IMR-90 (cell line): ENCODE results near the gene OTOGL. TPM values are rescaled to one million over a fixed set of nuclear protein-coding genes. Genes with fewer than 3 reads are reported as not detected.

ENCODE experiments used
- ATAC-seq: fragments of 200-7000 bp; cut with Tn5 transposase; 2 replicates; pipeline ENCODE4 v1.9.1; 2020; ENCODE audit warnings: low read depth, mild to moderate bottlenecking, moderate library complexity
- BruUV-seq: library from RNA; stranded (reverse); fragments of 400-500 nt; replicated peaks from 2 replicates; lab custom pipeline; 2021; lab: Mats Ljungman, UMichigan
- CTCF ChIA-PET: fragments of 300-600 bp; formaldehyde crosslinking; extraction: SDS; loops from one replicate; lab custom pipeline; 2021; ENCODE audit warnings: antibody characterized with exemption; lab: Yijun Ruan, JAX
- POLR2A ChIA-PET: fragments of 300-600 bp; sonication (Branson Sonifier 250); formaldehyde crosslinking; loops from one replicate; lab custom pipeline; 2022; ENCODE audit warnings: antibody characterized with exemption; ENCODE audit not compliant: unreplicated experiment; lab: Charles Lee
- DNase-seq: peaks from one replicate; pipeline ENCODE4 v3.0.0; 2013
- H2AFZ ChIP-seq: replicated peaks from 2 replicates; pipeline ENCODE3; 2013; ENCODE audit warnings: low read length, mild to moderate bottlenecking; ENCODE audit not compliant: poor library complexity
- H2AK5ac ChIP-seq: 2 replicates; pipeline ENCODE4 v1.6.1; 2013; ENCODE audit warnings: low read depth, low read length, inconsistent platforms
- H2AK9ac ChIP-seq: replicated peaks from 2 replicates; pipeline ENCODE3; 2013; ENCODE audit warnings: mild to moderate bottlenecking, low read depth, low read length, moderate library complexity; ENCODE audit not compliant: poor library complexity
- H2BK120ac ChIP-seq: 2 replicates; pipeline ENCODE4 v1.6.1; 2013; ENCODE audit warnings: low read depth, low read length, inconsistent platforms
- H2BK15ac ChIP-seq: 3 replicates; pipeline ENCODE4 v1.6.1; 2013; ENCODE audit warnings: low read depth, low read length, inconsistent platforms
- H2BK20ac ChIP-seq: 2 replicates; pipeline ENCODE4 v1.6.1; 2013; ENCODE audit warnings: low read depth, mild to moderate bottlenecking, inconsistent platforms, low read length, moderate library complexity
- H2BK5ac ChIP-seq: 2 replicates; pipeline ENCODE4 v1.6.1; 2013; ENCODE audit warnings: mild to moderate bottlenecking, low read depth, low read length, inconsistent platforms; ENCODE audit not compliant: poor library complexity, severe bottlenecking
- H3K14ac ChIP-seq: replicated peaks from 2 replicates; pipeline ENCODE4 v1.6.1; 2013; ENCODE audit warnings: low read depth, low read length, inconsistent platforms
- H3K18ac ChIP-seq: 2 replicates; pipeline ENCODE4 v1.6.1; 2013; ENCODE audit warnings: low read depth, low read length, control low read depth
- H3K23ac ChIP-seq: 2 replicates; pipeline ENCODE4 v1.6.1; 2013; ENCODE audit warnings: low read depth, low read length, inconsistent platforms
- H3K27ac ChIP-seq: 2 replicates; pipeline ENCODE4 v1.5.1; 2013; ENCODE audit warnings: mild to moderate bottlenecking, control low read depth, low read length; ENCODE audit not compliant: insufficient read depth
- H3K27me3 ChIP-seq: 2 replicates; pipeline ENCODE4 v1.6.1; 2013; ENCODE audit warnings: low read length; ENCODE audit not compliant: control insufficient read depth, insufficient read depth
- H3K36me3 ChIP-seq: 2 replicates; pipeline ENCODE4 v1.6.1; 2013; ENCODE audit warnings: low read length, mixed read lengths; ENCODE audit not compliant: control insufficient read depth, insufficient read depth
- H3K4ac ChIP-seq: 2 replicates; pipeline ENCODE4 v1.6.1; 2013; ENCODE audit warnings: low read depth, low read length, inconsistent platforms
- H3K4me1 ChIP-seq: 2 replicates; pipeline ENCODE4 v1.6.1; 2013; ENCODE audit warnings: low read length, mixed read lengths; ENCODE audit not compliant: control insufficient read depth, insufficient read depth
- H3K4me2 ChIP-seq: 2 replicates; pipeline ENCODE4 v1.6.1; 2013; ENCODE audit warnings: low read depth, mild to moderate bottlenecking, control low read depth, low read length, moderate library complexity
- H3K4me3 ChIP-seq: 2 replicates; pipeline ENCODE4 v1.5.1; 2013; ENCODE audit warnings: low read depth, mild to moderate bottlenecking, control low read depth, low read length, moderate library complexity; ENCODE audit not compliant: insufficient read depth
- H3K56ac ChIP-seq: 2 replicates; pipeline ENCODE4 v1.6.1; 2013; ENCODE audit warnings: low read length, inconsistent platforms; ENCODE audit not compliant: insufficient read depth; ENCODE audit errors: extremely low read depth
- H3K79me1 ChIP-seq, 2 experiments: 2 replicates each; pipeline ENCODE4 v1.6.1; 2013; ENCODE audit warnings: low read length in 2 of 2, inconsistent platforms in 1 of 2, low read depth in 1 of 2
- H3K9ac ChIP-seq: 2 replicates; pipeline ENCODE4 v1.6.1; 2013; ENCODE audit warnings: low read depth, low read length, control low read depth
- H3K9me1 ChIP-seq: 2 replicates; pipeline ENCODE4 v1.6.1; 2013; ENCODE audit warnings: low read length, inconsistent platforms; ENCODE audit not compliant: insufficient read depth
- H3K9me3 ChIP-seq: 2 replicates; pipeline ENCODE4 v1.6.1; 2013; ENCODE audit warnings: low read length; ENCODE audit not compliant: control insufficient read depth, insufficient read depth
- H4K20me1 ChIP-seq: 2 replicates; pipeline ENCODE4 v1.6.1; 2013; ENCODE audit warnings: low read length, inconsistent platforms; ENCODE audit not compliant: insufficient read depth
- H4K5ac ChIP-seq: 2 replicates; pipeline ENCODE4 v1.6.1; 2013; ENCODE audit warnings: mild to moderate bottlenecking, low read depth, low read length, control low read depth
- H4K8ac ChIP-seq, 2 experiments: 2 replicates each; pipeline ENCODE4 v1.6.1; 2013; ENCODE audit warnings: low read depth in 2 of 2, low read length in 2 of 2, control low read depth in 1 of 2, inconsistent platforms in 1 of 2
- H4K91ac ChIP-seq: 2 replicates; pipeline ENCODE4 v1.6.1; 2013; ENCODE audit warnings: low read depth, low read length, inconsistent platforms; ENCODE audit not compliant: insufficient read depth
- BHLHE40 ChIP-seq: fragments of 150-350 bp; IDR thresholded peaks from 2 replicates; pipeline ENCODE4 v1.6.1; 2016; ENCODE audit warnings: mild to moderate bottlenecking, low read depth, low read length
- CHD1 ChIP-seq: IDR thresholded peaks from 2 replicates; pipeline ENCODE4 v1.6.1; 2012; ENCODE audit warnings: low read depth, low read length, improper control_type of control experiment
- FOS ChIP-seq: fragments of 150-350 bp; IDR thresholded peaks from 2 replicates; pipeline ENCODE4 v1.6.1; 2016; ENCODE audit warnings: low read depth, low read length
- MAZ ChIP-seq: IDR thresholded peaks from 2 replicates; pipeline ENCODE4 v1.6.1; 2012; ENCODE audit warnings: low read depth, mild to moderate bottlenecking, low read length, improper control_type of control experiment, moderate library complexity, borderline replicate concordance
- MXI1 ChIP-seq: IDR thresholded peaks from 2 replicates; pipeline ENCODE4 v1.6.1; 2012; ENCODE audit warnings: low read depth, mild to moderate bottlenecking, low read length, moderate library complexity, borderline replicate concordance
- POLR2A ChIP-seq: IDR thresholded peaks from 2 replicates; pipeline ENCODE4 v1.6.1; 2012; ENCODE audit warnings: mild to moderate bottlenecking, low read depth, low read length
- WGBS, 2 experiments: methylation state at CpG; one replicate each; pipeline versions ENCODE4 v1.1.5 to v1.1.7; 2013; ENCODE audit warnings: missing lambda C conversion rate in 2 of 2; ENCODE audit not compliant: insufficient read length in 1 of 2; ENCODE audit errors: extremely low coverage in 2 of 2; 5-methylcytosine and 5-hydroxymethylcytosine counted together
- dilution Hi-C: fragments of 300-500 bp; cut with HindIII; formaldehyde crosslinking; loops from one replicate; pipeline ENCODE4 v1.14.3; 2018; ENCODE audit warnings: low sequenced_read_pairs; ENCODE audit not compliant: unreplicated experiment
- in situ Hi-C: fragments of 300-500 bp; cut with MboI; formaldehyde crosslinking; loops from 3 replicates; pipeline ENCODE4 v1.14.3; 2019; ENCODE audit warnings: low sequenced_read_pairs, inconsistent platforms, mixed read lengths
- intact Hi-C: fragments of 100-400 bp; cut with micrococcal nuclease; formaldehyde crosslinking; loops from 2 replicates; pipeline ENCODE4 v1.10.0; 2022
- polyA plus RNA-seq, 3 experiments: library from polyadenylated mRNA; depleted of rRNA; stranded (reverse); fragments of >200 nt; gene quantifications; 2 replicates each; pipeline ENCODE4 v1.2.3, GENCODE V29; 2012; ENCODE audit warnings: low replicate concordance in 1 of 3
- total RNA-seq: library from RNA; depleted of rRNA; stranded (reverse); fragments of >200 nt; gene quantifications from 2 replicates; pipeline ENCODE4 v1.2.3, GENCODE V29; 2012
- TF ChIP-seq, protein P1 (sequence below): fragments of 150-350 bp; IDR thresholded peaks from 2 replicates; pipeline ENCODE4 v1.6.1; 2017; ENCODE audit warnings: mild to moderate bottlenecking, antibody characterized with exemption, low read length, low read depth
- TF ChIP-seq, protein P2 (sequence below): conservative IDR thresholded peaks from 2 replicates; pipeline ENCODE4 v1.5.1; 2012; ENCODE audit warnings: mild to moderate bottlenecking, low read depth, low read length, improper control_type of control experiment

Gene OTOGL
- total and polyA plus RNA-seq, 2 of the 4 experiments (the other 2 are of a cell fraction) = 0.10 to 0.18 TPM

GRCh38 chr12:80118565-80119324 lies 19.4 kb downstream of the OTOGL start:
- dilution Hi-C loops = no loop called here
- no peak overlapping the region for H3K56ac ChIP-seq
- H3K36me3 ChIP-seq = no peaks in the 10 kb centered on the region
- no peak overlapping the region for H2AFZ ChIP-seq
- no peak overlapping the region for H2BK120ac ChIP-seq
- H2AK9ac ChIP-seq = no peak overlapping the region
- BruUV-seq = no TSS peak
- no peaks in the 10 kb centered on the region for H3K27me3 ChIP-seq
- peak; percentile 35; the same call in 1 of the 2 replicates for ATAC-seq
- H3K4me2 ChIP-seq = peak overlapping the region; percentile 55; the same call in 1 of the 2 replicates
- no peaks in the 10 kb centered on the region for H3K9me3 ChIP-seq
- in situ Hi-C loops = no loop called here
- H4K8ac ChIP-seq = no peak overlapping the region
- H2BK5ac ChIP-seq = no peak overlapping the region
- H2AK5ac ChIP-seq = no peak overlapping the region
- WGBS, 2 experiments = no CpG with 5 or more reads among the region's 2 CpGs
- H3K14ac ChIP-seq = 0 out of 2 replicates have a peak overlapping the region, but pooled peaks have one; percentile 30
- no peak for DNase-seq
- H3K4ac ChIP-seq = no peak overlapping the region
- 0 out of 2 replicates have a peak, but pooled peaks cover 1% of the 10 kb centered on the region for H3K4me1 ChIP-seq
- CTCF ChIA-PET = interaction anchor here (0.6 kb wide), 1 partner anchor 519 kb away, joined by 3 read pairs; no protein-coding TSS in a partner anchor
- no peak overlapping the region for H3K23ac ChIP-seq
- H4K91ac ChIP-seq = no peak overlapping the region
- H3K18ac ChIP-seq = no peak overlapping the region
- no peak overlapping the region for H3K27ac ChIP-seq
- no peak overlapping the region for H3K4me3 ChIP-seq
- no peaks in the 10 kb centered on the region for H4K20me1 ChIP-seq
- no peaks in the 10 kb centered on the region for H3K79me1 ChIP-seq
- H4K5ac ChIP-seq = no peak overlapping the region
- TF ChIP-seq BHLHE40 (no peak), POLR2A (no peak), MAZ (no peak), CHD1 (no peak), MXI1 (no peak), FOS (no peak)
- TF ChIP-seq, protein P1, sequence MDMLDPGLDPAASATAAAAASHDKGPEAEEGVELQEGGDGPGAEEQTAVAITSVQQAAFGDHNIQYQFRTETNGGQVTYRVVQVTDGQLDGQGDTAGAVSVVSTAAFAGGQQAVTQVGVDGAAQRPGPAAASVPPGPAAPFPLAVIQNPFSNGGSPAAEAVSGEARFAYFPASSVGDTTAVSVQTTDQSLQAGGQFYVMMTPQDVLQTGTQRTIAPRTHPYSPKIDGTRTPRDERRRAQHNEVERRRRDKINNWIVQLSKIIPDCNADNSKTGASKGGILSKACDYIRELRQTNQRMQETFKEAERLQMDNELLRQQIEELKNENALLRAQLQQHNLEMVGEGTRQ = no peak
- TF ChIP-seq, protein P2, sequence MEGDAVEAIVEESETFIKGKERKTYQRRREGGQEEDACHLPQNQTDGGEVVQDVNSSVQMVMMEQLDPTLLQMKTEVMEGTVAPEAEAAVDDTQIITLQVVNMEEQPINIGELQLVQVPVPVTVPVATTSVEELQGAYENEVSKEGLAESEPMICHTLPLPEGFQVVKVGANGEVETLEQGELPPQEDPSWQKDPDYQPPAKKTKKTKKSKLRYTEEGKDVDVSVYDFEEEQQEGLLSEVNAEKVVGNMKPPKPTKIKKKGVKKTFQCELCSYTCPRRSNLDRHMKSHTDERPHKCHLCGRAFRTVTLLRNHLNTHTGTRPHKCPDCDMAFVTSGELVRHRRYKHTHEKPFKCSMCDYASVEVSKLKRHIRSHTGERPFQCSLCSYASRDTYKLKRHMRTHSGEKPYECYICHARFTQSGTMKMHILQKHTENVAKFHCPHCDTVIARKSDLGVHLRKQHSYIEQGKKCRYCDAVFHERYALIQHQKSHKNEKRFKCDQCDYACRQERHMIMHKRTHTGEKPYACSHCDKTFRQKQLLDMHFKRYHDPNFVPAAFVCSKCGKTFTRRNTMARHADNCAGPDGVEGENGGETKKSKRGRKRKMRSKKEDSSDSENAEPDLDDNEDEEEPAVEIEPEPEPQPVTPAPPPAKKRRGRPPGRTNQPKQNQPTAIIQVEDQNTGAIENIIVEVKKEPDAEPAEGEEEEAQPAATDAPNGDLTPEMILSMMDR = no peak
- no peak overlapping the region for H2BK20ac ChIP-seq
- H3K9ac ChIP-seq = no peak overlapping the region
- H3K9me1 ChIP-seq = no peaks in the 10 kb centered on the region
- intact Hi-C loops = no loop called here
- H2BK15ac ChIP-seq = no peak overlapping the region
- POLR2A ChIA-PET = no interaction called here
